Measurements from ENCODE around the gene INCA1.

INCA1 gene

DNA sequence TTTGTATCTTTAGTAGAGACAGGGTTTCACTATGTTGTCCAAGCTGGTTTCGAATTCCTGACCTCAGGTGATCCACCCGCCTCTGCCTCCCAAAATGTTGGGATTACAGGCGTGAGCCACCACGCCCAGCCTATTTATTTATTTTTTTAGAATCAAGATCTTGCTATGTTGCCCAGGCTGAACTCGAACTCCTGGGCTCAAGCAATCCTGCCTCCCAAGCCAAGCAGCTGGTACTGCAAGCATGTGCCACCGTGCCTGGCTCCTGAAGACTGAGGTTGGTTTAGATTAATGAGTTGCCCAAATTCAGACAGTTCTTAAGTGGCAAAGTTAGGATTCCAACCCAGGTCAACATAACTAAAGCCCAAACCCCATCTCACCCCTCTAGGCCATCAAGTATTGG, 30.0 kb upstream of the INCA1 start:
- TF ChIP-seq GATA1 (IDR thresholded peaks at IDR 0.05; ENCODE audit: low read depth, low read length) (no peak), POLR2A (IDR thresholded peaks at IDR 0.05; ENCODE audit: low read length) (no peak)
- no peak for DNase-seq

DNA sequence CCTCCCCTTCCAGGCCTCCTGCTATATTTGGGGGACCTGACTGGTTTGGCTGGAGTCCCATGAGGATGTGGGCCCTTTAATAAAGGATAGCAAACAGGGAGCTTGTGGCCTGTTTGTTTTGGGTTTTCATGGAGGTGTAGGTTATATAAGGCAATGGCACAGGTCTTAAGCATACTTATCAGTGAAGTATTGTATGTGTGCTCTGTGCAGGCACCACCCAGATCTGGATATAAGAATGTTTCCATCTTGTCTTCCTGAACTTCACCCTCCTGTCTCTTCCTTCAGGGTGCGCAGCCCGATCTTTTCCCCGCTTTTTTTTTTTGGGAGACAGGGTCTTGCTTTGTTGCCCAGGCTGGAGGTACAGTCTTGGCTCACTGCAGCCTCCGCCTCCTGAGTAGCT, 27.3 kb upstream of the INCA1 start:
- no peak for DNase-seq
- TF ChIP-seq POLR2A (IDR thresholded peaks at IDR 0.05; ENCODE audit: low read length) (no peak), GATA1 (IDR thresholded peaks at IDR 0.05; ENCODE audit: low read depth, low read length) (no peak)

DNA sequence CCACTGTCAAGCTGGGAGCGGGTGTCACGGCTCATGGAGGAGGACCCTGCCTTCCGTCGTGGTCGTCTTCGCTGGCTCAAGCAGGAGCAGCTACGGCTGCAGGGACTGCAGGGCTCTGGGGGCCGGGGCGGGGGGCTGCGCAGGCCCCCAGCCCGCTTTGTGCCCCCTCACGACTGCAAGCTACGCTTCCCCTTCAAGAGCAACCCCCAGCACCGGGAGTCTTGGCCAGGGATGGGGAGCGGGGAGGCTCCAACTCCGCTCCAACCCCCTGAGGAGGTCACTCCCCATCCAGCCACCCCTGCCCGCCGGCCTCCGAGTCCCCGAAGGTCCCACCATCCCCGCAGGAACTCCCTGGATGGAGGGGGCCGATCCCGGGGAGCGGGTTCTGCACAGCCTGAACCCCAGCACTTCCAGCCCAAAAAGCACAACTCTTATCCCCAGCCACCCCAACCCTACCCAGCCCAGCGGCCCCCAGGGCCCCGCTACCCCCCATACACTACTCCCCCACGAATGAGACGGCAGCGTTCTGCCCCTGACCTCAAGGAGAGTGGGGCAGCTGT, 26.3 kb upstream of the INCA1 start:
- TF ChIP-seq GATA1 (IDR thresholded peaks at IDR 0.05; ENCODE audit: low read depth, low read length) (no peak), POLR2A (IDR thresholded peaks at IDR 0.05; ENCODE audit: low read length) (no peak)
- DNase-seq = no peak

DNA sequence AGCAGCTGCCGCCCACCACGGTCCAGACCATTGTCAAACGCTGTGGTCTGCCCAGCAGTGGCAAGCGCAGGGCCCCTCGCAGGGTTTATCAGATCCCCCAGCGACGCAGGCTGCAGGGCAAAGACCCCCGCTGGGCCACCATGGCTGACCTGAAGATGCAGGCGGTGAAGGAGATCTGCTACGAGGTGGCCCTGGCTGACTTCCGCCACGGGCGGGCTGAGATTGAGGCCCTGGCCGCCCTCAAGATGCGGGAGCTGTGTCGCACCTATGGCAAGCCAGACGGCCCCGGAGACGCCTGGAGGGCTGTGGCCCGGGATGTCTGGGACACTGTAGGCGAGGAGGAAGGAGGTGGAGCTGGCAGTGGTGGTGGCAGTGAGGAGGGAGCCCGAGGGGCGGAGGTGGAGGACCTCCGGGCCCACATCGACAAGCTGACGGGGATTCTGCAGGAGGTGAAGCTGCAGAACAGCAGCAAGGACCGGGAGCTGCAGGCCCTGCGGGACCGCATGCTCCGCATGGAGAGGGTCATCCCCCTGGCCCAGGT, 24.9 kb upstream of the INCA1 start:
- DNase-seq = no peak
- TF ChIP-seq GATA1 (IDR thresholded peaks at IDR 0.05; ENCODE audit: low read depth, low read length) (no peak), POLR2A (IDR thresholded peaks at IDR 0.05; ENCODE audit: low read length) (no peak)

DNA sequence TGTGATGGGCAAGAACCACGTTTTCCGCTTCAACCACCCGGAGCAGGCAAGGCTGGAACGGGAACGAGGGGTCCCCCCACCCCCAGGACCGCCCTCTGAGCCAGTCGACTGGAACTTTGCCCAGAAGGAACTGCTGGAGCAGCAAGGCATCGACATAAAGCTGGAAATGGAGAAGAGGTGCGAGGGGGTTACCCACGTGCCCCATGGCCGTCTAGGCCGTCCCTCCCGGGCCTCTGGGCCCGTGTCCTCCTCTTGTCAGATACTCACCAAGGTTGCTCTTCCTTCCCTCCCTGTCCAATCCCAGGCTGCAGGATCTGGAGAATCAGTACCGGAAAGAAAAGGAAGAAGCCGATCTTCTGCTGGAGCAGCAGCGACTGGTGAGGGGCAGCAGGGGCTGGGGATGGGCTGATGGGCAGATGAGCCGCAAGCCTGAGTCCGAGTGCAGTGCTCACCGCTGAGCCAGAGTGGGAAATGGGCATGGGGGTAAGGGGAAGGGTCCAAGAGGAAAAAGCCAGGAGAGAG, 23.2 kb upstream of the INCA1 start:
- DNase-seq = no peak
- TF ChIP-seq GATA1 (IDR thresholded peaks at IDR 0.05; ENCODE audit: low read depth, low read length) (no peak), POLR2A (IDR thresholded peaks at IDR 0.05; ENCODE audit: low read length) (no peak)

DNA sequence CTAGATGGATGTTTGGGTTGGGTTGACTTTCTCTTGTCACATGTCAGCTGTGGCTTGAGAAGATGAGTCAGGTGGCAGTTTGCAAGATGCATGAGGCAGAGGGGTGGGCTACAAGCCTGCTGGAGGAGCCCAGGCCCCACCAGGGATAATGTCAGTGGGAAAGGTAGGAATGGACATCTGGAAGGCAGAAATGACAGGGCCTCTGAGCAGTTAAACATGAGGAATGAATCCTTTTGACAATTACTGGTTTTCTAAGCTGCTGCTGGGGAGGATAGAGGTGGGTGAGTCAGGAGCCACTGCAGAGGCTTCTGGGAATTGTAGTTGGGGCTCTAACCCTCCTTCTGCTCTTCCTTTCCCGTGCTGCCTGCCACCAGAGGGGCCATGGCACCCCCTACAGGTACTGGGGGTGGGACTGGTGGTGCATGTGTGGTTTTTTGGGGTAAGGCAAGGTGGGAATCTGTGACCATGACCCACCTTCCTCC, 22.2 kb upstream of the INCA1 start:
- peak in 1 of 2 experiments; percentile 28 for DNase-seq
- TF ChIP-seq GATA1 (IDR thresholded peaks at IDR 0.05; ENCODE audit: low read depth, low read length) = no peak
- no peak for TF ChIP-seq POLR2A (IDR thresholded peaks at IDR 0.05; ENCODE audit: low read length)

DNA sequence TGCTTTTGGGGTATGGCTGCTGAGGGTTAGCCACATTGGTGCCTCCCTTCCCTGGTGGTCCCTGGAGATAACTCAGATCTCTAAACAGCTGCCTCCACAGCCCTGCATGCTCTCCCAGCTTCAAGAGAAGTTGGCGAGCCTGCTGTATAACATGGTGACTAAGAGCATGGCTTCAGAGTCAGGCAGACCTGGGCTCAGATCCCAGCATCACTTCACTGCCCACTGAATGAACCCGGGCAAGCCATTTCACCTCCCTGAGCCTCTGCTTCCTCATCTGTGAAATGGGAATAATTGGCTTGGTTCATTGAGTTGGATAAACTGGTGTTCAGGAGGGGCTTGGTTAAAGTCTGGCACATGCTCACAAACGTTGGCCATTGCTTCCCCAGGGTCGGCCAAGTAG, 17.0 kb upstream of the INCA1 start:
- no peak for DNase-seq
- TF ChIP-seq GATA1 (IDR thresholded peaks at IDR 0.05; ENCODE audit: low read depth, low read length) (no peak), POLR2A (IDR thresholded peaks at IDR 0.05; ENCODE audit: low read length) (no peak)

DNA sequence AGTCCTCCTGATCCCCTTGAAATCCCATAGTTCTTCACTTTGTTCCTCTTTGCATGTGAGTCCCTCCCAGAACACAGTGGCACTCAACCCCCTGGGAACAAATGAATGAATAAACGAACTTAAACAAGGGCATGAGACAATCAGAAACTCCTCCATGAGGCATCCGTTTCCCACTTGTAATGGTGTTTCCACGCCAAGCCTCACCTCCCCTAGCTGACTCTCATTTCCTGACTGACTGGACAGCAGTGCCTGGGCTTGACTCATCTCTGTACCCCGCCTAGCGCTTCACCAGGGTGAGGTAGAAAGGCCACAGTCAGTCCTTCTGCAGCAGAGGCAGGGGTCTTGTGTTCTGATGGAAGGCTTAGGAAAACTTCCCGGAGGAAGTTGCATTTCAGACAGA, 14.6 kb upstream of the INCA1 start:
- TF ChIP-seq POLR2A (IDR thresholded peaks at IDR 0.05; ENCODE audit: low read length) (no peak), GATA1 (IDR thresholded peaks at IDR 0.05; ENCODE audit: low read depth, low read length) (no peak)
- DNase-seq = no peak

DNA sequence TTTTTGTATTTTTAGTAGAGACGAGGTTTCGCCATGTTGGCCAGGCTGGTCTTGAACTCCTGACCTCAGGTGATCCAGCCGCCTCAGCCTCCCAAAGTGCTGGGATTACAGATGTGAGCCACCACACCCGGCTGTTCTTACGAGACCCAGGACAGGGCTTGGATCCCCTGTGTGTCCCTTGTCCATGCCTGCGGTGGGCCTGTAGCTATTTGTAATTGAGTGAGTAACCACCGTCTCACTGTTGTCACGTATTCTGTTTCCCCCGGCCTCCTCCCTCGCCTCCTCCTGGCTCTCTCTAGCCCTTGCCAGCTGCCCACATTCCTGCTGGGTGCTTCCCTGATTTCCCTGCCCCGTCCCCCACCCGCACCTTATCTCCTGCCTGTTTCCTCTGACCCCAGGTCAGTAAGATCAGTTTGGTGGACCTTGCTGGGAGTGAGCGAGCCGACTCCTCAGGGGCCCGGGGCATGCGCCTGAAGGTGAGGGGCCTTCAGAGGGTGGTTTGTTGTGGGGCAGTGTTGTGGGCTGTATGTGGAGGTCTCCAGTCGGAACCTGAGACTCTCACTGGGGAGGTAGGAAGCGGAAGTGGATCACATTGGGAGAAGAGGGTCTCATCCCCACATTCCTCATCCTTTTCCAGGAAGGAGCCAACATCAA, 6.0 kb upstream of the INCA1 start:
- no peak for DNase-seq
- TF ChIP-seq POLR2A (IDR thresholded peaks at IDR 0.05; ENCODE audit: low read length) = no peak
- TF ChIP-seq GATA1 (IDR thresholded peaks at IDR 0.05; ENCODE audit: low read depth, low read length) = no peak

DNA sequence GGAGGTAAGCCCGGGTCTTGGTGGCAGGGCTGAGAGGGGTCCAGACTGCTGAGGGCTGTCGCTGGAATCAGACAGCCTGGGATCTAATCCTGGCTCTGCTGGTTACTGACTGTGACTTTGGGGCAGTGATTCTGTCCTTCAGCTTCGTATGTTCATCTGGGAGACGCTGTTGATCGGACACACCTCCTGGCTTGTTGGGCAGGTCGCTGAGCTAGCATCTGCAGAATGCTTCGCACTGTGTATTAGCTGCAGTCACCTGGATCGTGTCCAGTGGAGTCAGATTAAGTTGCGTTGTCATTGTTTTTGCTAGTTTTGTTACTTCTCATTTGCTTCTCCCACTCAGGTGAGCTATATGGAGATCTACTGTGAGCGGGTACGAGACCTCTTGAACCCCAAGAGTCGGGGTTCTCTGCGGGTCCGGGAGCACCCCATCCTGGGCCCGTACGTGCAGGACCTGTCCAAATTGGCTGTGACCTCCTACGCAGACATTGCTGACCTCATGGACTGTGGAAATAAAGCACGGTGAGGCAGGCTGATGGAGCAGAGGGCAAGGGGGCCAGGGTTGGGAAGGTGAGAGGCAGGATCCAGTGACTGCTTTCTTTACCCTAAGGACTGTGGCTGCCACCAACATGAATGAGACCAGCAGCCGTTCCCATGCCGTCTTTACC, 4.9 kb upstream of the INCA1 start:
- TF ChIP-seq GATA1 (IDR thresholded peaks at IDR 0.05; ENCODE audit: low read depth, low read length) = no peak
- no peak for TF ChIP-seq POLR2A (IDR thresholded peaks at IDR 0.05; ENCODE audit: low read length)
- no peak for DNase-seq

DNA sequence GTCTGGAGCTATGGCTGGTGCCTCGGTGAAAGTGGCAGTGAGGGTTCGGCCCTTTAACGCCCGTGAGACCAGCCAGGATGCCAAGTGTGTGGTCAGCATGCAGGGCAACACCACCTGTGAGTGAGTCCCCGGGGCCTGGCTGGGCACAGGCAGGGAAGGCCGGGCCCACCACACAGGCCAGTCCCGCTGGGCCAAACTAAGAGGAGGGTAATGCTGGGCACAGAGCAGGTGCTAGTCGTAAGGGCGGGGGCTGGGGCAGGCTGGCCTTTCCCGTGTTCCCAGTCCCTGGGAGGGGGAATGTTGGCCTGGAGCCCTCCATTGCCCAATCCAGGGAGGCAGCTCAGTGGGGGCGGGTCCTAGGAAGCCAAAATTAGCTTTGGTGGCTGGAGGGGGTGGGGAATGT, 2.9 kb upstream of the INCA1 start:
- DNase-seq = no peak
- no peak for TF ChIP-seq POLR2A (IDR thresholded peaks at IDR 0.05; ENCODE audit: low read length)

DNA sequence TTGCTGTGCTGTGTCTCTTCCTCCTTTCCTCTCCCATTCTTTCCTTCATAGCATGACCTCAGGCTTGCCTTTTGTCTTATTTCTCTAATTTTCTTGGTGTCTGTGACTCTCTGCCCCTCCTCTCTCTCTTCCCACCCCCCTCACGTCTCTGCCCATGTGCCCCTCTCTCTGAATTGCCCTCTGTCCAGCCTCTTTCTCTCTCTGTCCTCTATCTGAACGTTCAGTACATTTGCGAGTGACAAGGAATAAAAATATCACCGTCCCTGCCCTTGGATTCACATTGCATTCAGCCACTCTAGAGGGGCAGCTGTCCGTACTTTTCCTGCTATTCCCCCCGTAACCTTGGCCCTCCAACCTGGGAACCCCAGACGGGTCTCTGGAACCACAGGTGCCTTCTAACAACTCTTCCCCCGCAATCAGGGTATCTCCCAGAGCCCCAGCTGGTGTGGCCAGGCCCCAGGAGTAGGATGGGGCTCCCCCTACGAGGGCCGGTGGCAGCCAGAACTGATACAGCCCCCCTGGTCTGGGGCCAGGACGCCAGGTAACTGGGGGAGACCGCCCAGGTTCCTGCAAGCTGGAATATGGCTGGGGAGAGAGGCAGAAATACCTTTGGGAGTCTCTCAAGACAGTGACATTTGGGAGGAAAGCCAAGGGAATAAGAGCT, 2.2 kb upstream of the INCA1 start:
- no peak for DNase-seq
- no peak for TF ChIP-seq GATA1 (IDR thresholded peaks at IDR 0.05; ENCODE audit: low read depth, low read length)
- no peak for TF ChIP-seq POLR2A (IDR thresholded peaks at IDR 0.05; ENCODE audit: low read length)

DNA sequence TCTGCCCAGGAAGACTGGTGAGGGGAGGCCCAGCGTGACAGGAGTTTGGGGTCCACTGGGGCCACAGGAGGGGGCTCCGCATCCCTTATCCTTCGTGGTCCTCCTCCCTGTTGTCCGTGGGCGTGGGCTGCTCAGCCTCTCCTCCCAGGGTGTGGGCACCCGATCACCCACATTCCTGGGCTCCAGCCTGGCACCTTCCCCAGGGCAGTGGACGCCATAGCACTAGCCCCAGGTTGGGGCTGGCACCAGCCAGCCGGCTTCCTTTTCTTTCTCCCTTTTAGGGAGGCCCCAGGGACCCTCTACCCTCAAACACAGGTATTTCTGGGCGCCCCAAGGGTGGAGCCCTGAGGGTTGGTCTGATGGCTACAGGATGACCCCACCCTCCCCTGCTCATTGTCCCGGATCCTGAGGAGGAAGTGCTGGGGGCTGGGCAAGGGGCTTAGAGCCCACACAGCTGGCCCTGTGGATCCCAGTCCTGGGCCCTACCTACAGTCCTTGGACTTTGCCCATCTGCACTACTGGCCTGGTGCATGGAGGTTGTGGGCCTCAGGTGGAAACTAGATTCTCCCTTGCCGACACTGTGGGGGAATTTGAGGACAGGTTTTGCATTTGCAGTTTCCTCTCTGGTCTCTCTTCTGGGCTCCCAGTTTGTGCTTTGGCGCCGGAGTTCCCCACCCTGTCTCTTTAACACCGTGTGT, 1.6 kb upstream of the INCA1 start:
- TF ChIP-seq POLR2A (IDR thresholded peaks at IDR 0.05; ENCODE audit: low read length) (no peak), GATA1 (IDR thresholded peaks at IDR 0.05; ENCODE audit: low read depth, low read length) (no peak)
- peak in 1 of 2 experiments; percentile 11 for DNase-seq

All from erythroblast (primary cell).